LNCaP clone FGC (cell line): Measurements from ENCODE around the gene RPS6KA3.

Experiments
- DNase-seq: peaks from one replicate; pipeline ENCODE4 v3.0.0-alpha.2; 2011; ENCODE audit warnings: low read depth
- H3K4me3 ChIP-seq: 2 replicates; pipeline ENCODE4 v1.5.1; 2011; ENCODE audit warnings: mild to moderate bottlenecking, low read depth, low read length, control low read depth
- CTCF ChIP-seq: IDR thresholded peaks from 2 replicates; pipeline ENCODE4 v1.5.1; 2012; ENCODE audit warnings: mild to moderate bottlenecking; ENCODE audit not compliant: control insufficient read depth, insufficient read depth; ENCODE audit errors: extremely low read depth

The RPS6KA3 gene

GRCh38 chrX:20266810-20267606 lies at the start of gene RPS6KA3:
TSS of gene RPS6KA3 (minus strand) at chrX:20266909. CDS start at chrX:20266632, 277 bp downstream.
- peak within 1 kb of the TSS; percentile 72 for H3K4me3 ChIP-seq
- no peak for DNase-seq
- TF ChIP-seq CTCF: no peak

GRCh38 chrX:20315140-20315539 lies 48.4 kb upstream of the RPS6KA3 start:
- no peak for TF ChIP-seq CTCF
- no peak for DNase-seq
- H3K4me3 ChIP-seq: no peak overlapping the region

- no peak overlapping the region for H3K4me3 ChIP-seq
- DNase-seq: no peak
- TF ChIP-seq CTCF: no peak
These were observed 47.2 kb upstream of the RPS6KA3 start for GRCh38 chrX:20313899-20314298.

GRCh38 chrX:20312018-20312417 lies 45.3 kb upstream of the RPS6KA3 start:
- H3K4me3 ChIP-seq: no peak overlapping the region
- no peak for TF ChIP-seq CTCF
- DNase-seq: no peak

GRCh38 chrX:20311505-20311904 lies 44.8 kb upstream of the RPS6KA3 start:
- no peak for DNase-seq
- no peak overlapping the region for H3K4me3 ChIP-seq
- TF ChIP-seq CTCF: no peak

GRCh38 chrX:20309806-20310205 lies 43.1 kb upstream of the RPS6KA3 start:
- H3K4me3 ChIP-seq: no peak overlapping the region
- no peak for DNase-seq
- TF ChIP-seq CTCF: no peak

GRCh38 chrX:20306668-20307067 lies 40.0 kb upstream of the RPS6KA3 start:
- no peak overlapping the region for H3K4me3 ChIP-seq
- no peak for TF ChIP-seq CTCF
- no peak for DNase-seq
